OCI-LY7 (cell line): ENCODE measurements around the gene TIGD6. TPM values are rescaled to one million over a fixed set of nuclear protein-coding genes. Genes with fewer than 3 reads are reported as not detected.

Source experiments
- BruUV-seq: library from RNA; stranded (reverse); fragments of 400-500 nt; replicated peaks from 2 replicates; lab custom pipeline; 2021; lab: Mats Ljungman, UMichigan
- CTCF ChIA-PET: fragments of 300-600 bp; sonication (Branson Sonifier 250); formaldehyde crosslinking; loops from one replicate; lab custom pipeline; 2022; ENCODE audit warnings: antibody characterized with exemption; ENCODE audit not compliant: unreplicated experiment; lab: Charles Lee
- POLR2A ChIA-PET: fragments of 300-600 bp; sonication (Branson Sonifier 250); formaldehyde crosslinking; loops from one replicate; lab custom pipeline; 2022; ENCODE audit warnings: antibody characterized with exemption; lab: Charles Lee
- DNase-seq: peaks from one replicate; pipeline ENCODE4 v3.0.0-alpha.2; 2015; ENCODE audit warnings: low spot score
- H2AFZ ChIP-seq: fragments of 200-600 bp; sonication (generic), shearing (Covaris generic); 2 replicates; pipeline ENCODE4 v1.6.1; 2014; ENCODE audit warnings: mild to moderate bottlenecking, antibody characterized with exemption, low read length, moderate library complexity
- H3K27ac ChIP-seq: fragments of 200-600 bp; sonication (generic); 2 replicates; pipeline ENCODE4 v1.5.1; 2014; ENCODE audit warnings: mixed run types, low read depth, mild to moderate bottlenecking, moderate library complexity, low read length, inconsistent platforms; ENCODE audit not compliant: poor library complexity, severe bottlenecking
- H3K36me3 ChIP-seq: fragments of 200-600 bp; sonication (generic); 2 replicates; pipeline ENCODE4 v1.6.1; 2014; ENCODE audit warnings: mild to moderate bottlenecking, antibody characterized with exemption, low read length, moderate library complexity, mixed read lengths; ENCODE audit not compliant: insufficient read depth
- H3K4me1 ChIP-seq: fragments of 200-600 bp; sonication (generic); 2 replicates; pipeline ENCODE4 v1.5.1; 2014; ENCODE audit warnings: mild to moderate bottlenecking, low read length; ENCODE audit not compliant: insufficient read depth, poor library complexity, severe bottlenecking
- H3K4me2 ChIP-seq: fragments of 200-600 bp; sonication (generic); 2 replicates; pipeline ENCODE4 v1.6.1; 2014; ENCODE audit warnings: mild to moderate bottlenecking, low read length
- H3K4me3 ChIP-seq: fragments of 200-600 bp; sonication (generic); 2 replicates; pipeline ENCODE4 v1.5.1; 2014; ENCODE audit warnings: mild to moderate bottlenecking, low read depth, low read length; ENCODE audit not compliant: poor library complexity, severe bottlenecking
- H3K79me2 ChIP-seq: fragments of 200-600 bp; sonication (generic); 2 replicates; pipeline ENCODE4 v1.6.1; 2016; ENCODE audit warnings: low read depth, mild to moderate bottlenecking, low read length, moderate library complexity, mixed read lengths; ENCODE audit not compliant: insufficient read depth
- H3K9me2 ChIP-seq: fragments of 200-600 bp; sonication (generic); 2 replicates; pipeline ENCODE4 v1.6.1; 2016; ENCODE audit warnings: mild to moderate bottlenecking, low read length, mixed read lengths; ENCODE audit not compliant: insufficient read depth
- H3K9me3 ChIP-seq: fragments of 200-600 bp; sonication (generic); 2 replicates; pipeline ENCODE4 v1.6.1; 2014; ENCODE audit warnings: mild to moderate bottlenecking, mixed run types, low read length, mixed read lengths
- H4K20me1 ChIP-seq: fragments of 200-600 bp; sonication (generic); 2 replicates; pipeline ENCODE4 v1.6.1; 2014; ENCODE audit warnings: mild to moderate bottlenecking, antibody characterized with exemption, low read length, moderate library complexity, mixed read lengths; ENCODE audit not compliant: insufficient read depth
- CTCF ChIP-seq: fragments of 200-600 bp; sonication (generic); conservative IDR thresholded peaks from 2 replicates; pipeline ENCODE4 v1.5.1; 2014; ENCODE audit warnings: mild to moderate bottlenecking, antibody characterized with exemption, low read length, moderate library complexity, mixed read lengths
- EZH2phosphoT487 ChIP-seq: fragments of 200-600 bp; sonication (generic); IDR thresholded peaks from 2 replicates; pipeline ENCODE4 v1.6.1; 2018; ENCODE audit warnings: low read depth, borderline replicate concordance, mild to moderate bottlenecking, mixed run types, antibody characterized with exemption, low read length, moderate library complexity, mixed read lengths
- intact Hi-C: fragments of 100-400 bp; cut with micrococcal nuclease; formaldehyde crosslinking; loops from one replicate; pipeline ENCODE4 v1.10.0; 2022; ENCODE audit not compliant: unreplicated experiment
- total RNA-seq, 2 experiments: library from RNA; depleted of rRNA in 1 of 2; stranded (reverse); fragments of >200 nt in 1 of 2; shearing (Covaris generic) in 1 of 2; gene quantifications; 2 replicates each; pipeline ENCODE4 v1.2.3, GENCODE V29; 2014 to 2022

The TIGD6 gene
- total RNA-seq, 2 experiments from 2014 or later, result 3.4 to 4.6 TPM

- no peak for DNase-seq
- H3K9me2 ChIP-seq, result no peaks in the 10 kb centered on the region
- H3K79me2 ChIP-seq, result no peaks in the 10 kb centered on the region
- CTCF ChIA-PET, result interaction anchor here (1.2 kb wide), 1 partner anchor 11 kb away, joined by 3 read pairs; no protein-coding TSS in a partner anchor
- H2AFZ ChIP-seq, result peak overlapping the region; percentile 89; the same call in 1 of the 2 replicates
- BruUV-seq, result no TSS peak
- TF ChIP-seq EZH2phosphoT487 (no peak), CTCF (no peak)
- no peaks in the 10 kb centered on the region for H3K36me3 ChIP-seq
- H3K27ac ChIP-seq, result no peak overlapping the region
- intact Hi-C loops, result loop anchor here (2.0 to 10.0 kb wide), 3 partner anchors 40 to 126 kb away; partner anchors contain the start of genes HMGXB3 and TIGD6
- H3K9me3 ChIP-seq, result no peaks in the 10 kb centered on the region
- no peaks in the 10 kb centered on the region for H4K20me1 ChIP-seq
- POLR2A ChIA-PET, result interaction anchor here (0.6 to 1.7 kb wide), 4 partner anchors 12 to 608 kb away, joined by 3 to 4 read pairs (median 4); no protein-coding TSS in a partner anchor
- peak overlapping the region; percentile 72 for H3K4me3 ChIP-seq
- peaks cover 9% of the 10 kb centered on the region for H3K4me1 ChIP-seq
- peak overlapping the region; percentile 87 for H3K4me2 ChIP-seq
These were observed 39.2 kb downstream of the TIGD6 start for GRCh38 chr5:149961186-149961685.

- peak; percentile 94 for DNase-seq
- H3K4me3 ChIP-seq, result peak within 1 kb of the TSS; percentile 72
- no peaks in the 10 kb centered on the region for H3K79me2 ChIP-seq
- POLR2A ChIA-PET, result interaction anchor here (0.5 to 1.7 kb wide), 6 partner anchors 11 to 131 kb away, joined by 3 to 4 read pairs (median 3); no protein-coding TSS in a partner anchor
- H4K20me1 ChIP-seq, result no peaks in the 10 kb centered on the region
- no peaks in the 10 kb centered on the region for H3K36me3 ChIP-seq
- intact Hi-C loops, result loop anchor here (2.0 to 10.0 kb wide), 3 partner anchors 40 to 126 kb away; partner anchors contain the start of genes HMGXB3 and TIGD6
- CTCF ChIA-PET, result interaction anchor here (0.6 to 1.2 kb wide), 4 partner anchors 21 to 302 kb away, joined by 3 to 5 read pairs (median 4); no protein-coding TSS in a partner anchor
- H3K4me1 ChIP-seq, result peaks cover 9% of the 10 kb centered on the region
- H3K9me3 ChIP-seq, result no peaks in the 10 kb centered on the region
- H3K9me2 ChIP-seq, result no peaks in the 10 kb centered on the region
- H2AFZ ChIP-seq, result peak within 1 kb of the TSS; percentile 92
- no peak within 1 kb of the TSS for H3K27ac ChIP-seq
- peak within 1 kb of the TSS; percentile 87 for H3K4me2 ChIP-seq
- TF ChIP-seq EZH2phosphoT487 (no peak), CTCF (no peak)
- BruUV-seq, result no TSS peak
These were observed 39.9 kb downstream of the TIGD6 start, which contains the start of gene SLC26A2 for GRCh38 chr5:149960272-149961185. TSS of gene SLC26A2 (plus strand) at chr5:149960758. CDS start at chr5:149977653, 16,895 bp downstream.
